A673 (cell line): ENCODE data around the gene SETX. TPM values are rescaled to one million over a fixed set of nuclear protein-coding genes. Genes with fewer than 3 reads are reported as not detected.

Experiments
- BruUV-seq: library from RNA; stranded (reverse); fragments of 400-500 nt; replicated peaks from 2 replicates; lab custom pipeline; 2021; lab: Mats Ljungman, UMichigan
- CTCF ChIA-PET: fragments of 300-600 bp; sonication (Branson Sonifier 250); formaldehyde crosslinking; loops from one replicate; lab custom pipeline; 2022; ENCODE audit warnings: antibody characterized with exemption; lab: Charles Lee
- POLR2A ChIA-PET: fragments of 300-600 bp; sonication (Branson Sonifier 250); formaldehyde crosslinking; loops from one replicate; lab custom pipeline; 2022; ENCODE audit warnings: antibody characterized with exemption; ENCODE audit not compliant: low non-redundant PET; lab: Charles Lee
- DNase-seq: peaks from one replicate; pipeline ENCODE4 v3.0.0-alpha.2; 2015; ENCODE audit warnings: low spot score
- H3K27ac ChIP-seq: fragments of 200-600 bp; sonication (generic); 2 replicates; pipeline ENCODE4 v1.5.1; 2016; ENCODE audit warnings: mixed run types, low read depth, mild to moderate bottlenecking, mixed read lengths, antibody characterized with exemption, low read length; ENCODE audit not compliant: poor library complexity, severe bottlenecking
- H3K27me3 ChIP-seq: fragments of 200-600 bp; sonication (generic); replicated peaks from 2 replicates; pipeline ENCODE4 v1.6.1; 2017; ENCODE audit warnings: mixed run types, low read depth, mild to moderate bottlenecking, mixed read lengths, antibody characterized with exemption, low read length; ENCODE audit not compliant: insufficient read depth, poor library complexity
- H3K36me3 ChIP-seq: fragments of 200-600 bp; sonication (generic); 2 replicates; pipeline ENCODE4 v1.6.1; 2016; ENCODE audit warnings: mixed run types, mild to moderate bottlenecking, mixed read lengths, antibody characterized with exemption, low read length; ENCODE audit not compliant: insufficient read depth, poor library complexity, severe bottlenecking
- H3K4me1 ChIP-seq: fragments of 200-600 bp; sonication (generic); 2 replicates; pipeline ENCODE4 v1.6.1; 2017; ENCODE audit warnings: mixed run types, mild to moderate bottlenecking, mixed read lengths, antibody characterized with exemption, low read length; ENCODE audit not compliant: insufficient read depth, poor library complexity, severe bottlenecking
- H3K4me3 ChIP-seq: fragments of 200-600 bp; sonication (generic); 2 replicates; pipeline ENCODE4 v1.5.1; 2016; ENCODE audit warnings: low read depth, mixed run types, mild to moderate bottlenecking, mixed read lengths, low read length; ENCODE audit not compliant: poor library complexity, severe bottlenecking
- H3K9me3 ChIP-seq: fragments of 200-600 bp; sonication (generic); 2 replicates; pipeline ENCODE4 v1.6.1; 2016; ENCODE audit warnings: mixed run types, low read depth, mild to moderate bottlenecking, mixed read lengths, antibody characterized with exemption, low read length; ENCODE audit not compliant: poor library complexity, severe bottlenecking
- CTCF ChIP-seq: fragments of 300-800, 200-600 bp; sonication (generic); conservative IDR thresholded peaks from 2 replicates; pipeline ENCODE4 v1.5.1; 2017; ENCODE audit warnings: low read depth, mild to moderate bottlenecking, antibody characterized with exemption, low read length, moderate library complexity, mixed read lengths
- EZH2 ChIP-seq: fragments of 200-600 bp; sonication (generic); IDR thresholded peaks from 2 replicates; pipeline ENCODE4 v1.6.1; 2017; ENCODE audit warnings: borderline replicate concordance, low read depth, mild to moderate bottlenecking, mixed read lengths, antibody characterized with exemption, low read length; ENCODE audit not compliant: poor library complexity, severe bottlenecking
- intact Hi-C: fragments of 100-400 bp; cut with micrococcal nuclease; formaldehyde crosslinking; loops from one replicate; pipeline ENCODE4 v1.10.0; 2022; ENCODE audit not compliant: unreplicated experiment
- total RNA-seq: library from RNA; stranded (reverse); gene quantifications from 2 replicates; pipeline ENCODE4 v1.2.3, GENCODE V29; 2021

Gene SETX
- total RNA-seq, 1 experiment from 2014 or later: 41.4 TPM

GRCh38 chr9:132333556-132333955 is 21.2 kb downstream of the SETX start:
- ChIA-PET CTCF (no interaction called here), POLR2A (no interaction called here)
- H3K36me3 ChIP-seq: peaks cover 87% of the 10 kb centered on the region
- TF ChIP-seq CTCF (no peak), EZH2 (no peak)
- no peaks in the 10 kb centered on the region for H3K27me3 ChIP-seq
- no peaks in the 10 kb centered on the region for H3K4me1 ChIP-seq
- no peaks in the 10 kb centered on the region for H3K9me3 ChIP-seq
- DNase-seq: no peak
- no TSS peak for BruUV-seq
- intact Hi-C loops: no loop called here
- no peak overlapping the region for H3K4me3 ChIP-seq
- no peak overlapping the region for H3K27ac ChIP-seq

GRCh38 chr9:132328580-132328979 is 26.2 kb downstream of the SETX start:
- TF ChIP-seq EZH2 (no peak), CTCF (no peak)
- POLR2A ChIA-PET: no interaction called here
- no TSS peak for BruUV-seq

GRCh38 chr9:132327537-132327936 is 27.2 kb downstream of the SETX start:
- BruUV-seq: no TSS peak
- POLR2A ChIA-PET: no interaction called here

More at GRCh38 chr9:132328580-132328979, 26.2 kb downstream of the SETX start:
- DNase-seq: no peak
- Histone ChIP-seq H3K4me1 (no peaks in the 10 kb centered on the region), H3K4me3 (no peak overlapping the region), H3K9me3 (no peaks in the 10 kb centered on the region), H3K36me3 (peaks cover 82% of the 10 kb centered on the region), H3K27ac (no peak overlapping the region), H3K27me3 (no peaks in the 10 kb centered on the region)
- CTCF ChIA-PET: no interaction called here
- intact Hi-C loops: no loop called here

More at GRCh38 chr9:132327537-132327936, 27.2 kb downstream of the SETX start:
- no peak for DNase-seq
- H3K27ac ChIP-seq: no peak overlapping the region
- intact Hi-C loops: no loop called here
- no peak for TF ChIP-seq EZH2
- TF ChIP-seq CTCF: no peak
- H3K36me3 ChIP-seq: peaks cover 79% of the 10 kb centered on the region
- no peaks in the 10 kb centered on the region for H3K27me3 ChIP-seq
- no peaks in the 10 kb centered on the region for H3K4me1 ChIP-seq
- H3K9me3 ChIP-seq: no peaks in the 10 kb centered on the region
- CTCF ChIA-PET: no interaction called here
- H3K4me3 ChIP-seq: no peak overlapping the region
